Lower lobe of right lung (tissue), 2 donors: ENCODE results near the gene TAF9B. TPM values are rescaled to one million over a fixed set of nuclear protein-coding genes. Genes with fewer than 3 reads are reported as not detected.
A peak's percentile ranks its signal among the peaks of the same experiment; 100 is the strongest.
"Not testable (repeated sequence)": the region's sequence is repeated elsewhere in the genome, so short reads cannot be mapped to it uniquely, and the experiment has no call there.

Experiments used
- ATAC-seq, 2 donors: fragments of 200-7000 bp; cut with Tn5 transposase; one replicate each; pipeline ENCODE4 v1.9.1; 2020 to 2022; ENCODE audit warnings: mild to moderate bottlenecking in 2 of 2, moderate library complexity in 2 of 2
- DNase-seq: peaks from one replicate; pipeline ENCODE4 v3.0.0-alpha.2; 2020
- H3K27ac ChIP-seq: fragments of 200-600 bp; one replicate; pipeline ENCODE4 v1.8.0; 2022
- H3K27me3 ChIP-seq: fragments of 200-600 bp; one replicate; pipeline ENCODE4 v1.8.0; 2022; ENCODE audit warnings: low read depth
- H3K36me3 ChIP-seq: fragments of 200-600 bp; one replicate; pipeline ENCODE4 v1.8.0; 2022; ENCODE audit warnings: mild to moderate bottlenecking
- H3K4me1 ChIP-seq: fragments of 200-600 bp; one replicate; pipeline ENCODE4 v1.8.0; 2022
- H3K4me3 ChIP-seq: fragments of 200-600 bp; one replicate; pipeline ENCODE4 v1.8.0; 2022; ENCODE audit warnings: mild to moderate bottlenecking
- H3K9me3 ChIP-seq: fragments of 200-600 bp; one replicate; pipeline ENCODE4 v1.8.0; 2022
- intact Hi-C: fragments of 100-400 bp; cut with DNase I; formaldehyde crosslinking; loops from one replicate; pipeline ENCODE4 v1.11.0; 2022
- total RNA-seq: library from RNA; stranded (reverse); fragmentation: NEBNext Ultra II Directional; extraction: Animal tissue kit (Norgen Biotek cat#: 25700); gene quantifications from one replicate; pipeline ENCODE4 v1.2.1, GENCODE V29; 2021
- TF ChIP-seq, protein P1 (sequence below): fragments of 200-600 bp; IDR thresholded peaks from one replicate; pipeline ENCODE4 v1.8.0; 2022; ENCODE audit warnings: antibody characterized with exemption, mild to moderate bottlenecking
- donor health status: DM: no; HTN: yes; CAD: no; lungs with severe emphysema.

Gene TAF9B
- total RNA-seq, 1 donor from 2014 or later = 12.5 TPM

GRCh38 chrX:78157373-78157772 is 17.9 kb upstream of the TAF9B start:
- ATAC-seq, H3K9me3 ChIP-seq, H3K27me3 ChIP-seq, intact Hi-C loops, DNase-seq, H3K4me1 ChIP-seq, H3K27ac ChIP-seq, H3K36me3 ChIP-seq, H3K4me3 ChIP-seq: not testable (repeated sequence)

- H3K27ac ChIP-seq, intact Hi-C loops, H3K4me3 ChIP-seq, DNase-seq, H3K4me1 ChIP-seq, H3K27me3 ChIP-seq, ATAC-seq, H3K36me3 ChIP-seq, H3K9me3 ChIP-seq: not testable (repeated sequence)
Observed at GRCh38 chrX:78147002-78147540, 7.6 kb upstream of the TAF9B start.

GRCh38 chrX:78140206-78140605 is 756 bp upstream of the TAF9B start:
- Histone ChIP-seq H3K36me3 (no peaks in the 10 kb centered on the region), H3K4me1 (no peaks in the 10 kb centered on the region), H3K27ac (no peak overlapping the region), H3K9me3 (no peaks in the 10 kb centered on the region), H3K27me3 (no peaks in the 10 kb centered on the region), H3K4me3 (peak overlapping the region; percentile 74)
- TF ChIP-seq, protein P1, sequence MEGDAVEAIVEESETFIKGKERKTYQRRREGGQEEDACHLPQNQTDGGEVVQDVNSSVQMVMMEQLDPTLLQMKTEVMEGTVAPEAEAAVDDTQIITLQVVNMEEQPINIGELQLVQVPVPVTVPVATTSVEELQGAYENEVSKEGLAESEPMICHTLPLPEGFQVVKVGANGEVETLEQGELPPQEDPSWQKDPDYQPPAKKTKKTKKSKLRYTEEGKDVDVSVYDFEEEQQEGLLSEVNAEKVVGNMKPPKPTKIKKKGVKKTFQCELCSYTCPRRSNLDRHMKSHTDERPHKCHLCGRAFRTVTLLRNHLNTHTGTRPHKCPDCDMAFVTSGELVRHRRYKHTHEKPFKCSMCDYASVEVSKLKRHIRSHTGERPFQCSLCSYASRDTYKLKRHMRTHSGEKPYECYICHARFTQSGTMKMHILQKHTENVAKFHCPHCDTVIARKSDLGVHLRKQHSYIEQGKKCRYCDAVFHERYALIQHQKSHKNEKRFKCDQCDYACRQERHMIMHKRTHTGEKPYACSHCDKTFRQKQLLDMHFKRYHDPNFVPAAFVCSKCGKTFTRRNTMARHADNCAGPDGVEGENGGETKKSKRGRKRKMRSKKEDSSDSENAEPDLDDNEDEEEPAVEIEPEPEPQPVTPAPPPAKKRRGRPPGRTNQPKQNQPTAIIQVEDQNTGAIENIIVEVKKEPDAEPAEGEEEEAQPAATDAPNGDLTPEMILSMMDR = no peak
- intact Hi-C loops = no loop called here
- DNase-seq = no peak
- ATAC-seq = no peak

DNA sequence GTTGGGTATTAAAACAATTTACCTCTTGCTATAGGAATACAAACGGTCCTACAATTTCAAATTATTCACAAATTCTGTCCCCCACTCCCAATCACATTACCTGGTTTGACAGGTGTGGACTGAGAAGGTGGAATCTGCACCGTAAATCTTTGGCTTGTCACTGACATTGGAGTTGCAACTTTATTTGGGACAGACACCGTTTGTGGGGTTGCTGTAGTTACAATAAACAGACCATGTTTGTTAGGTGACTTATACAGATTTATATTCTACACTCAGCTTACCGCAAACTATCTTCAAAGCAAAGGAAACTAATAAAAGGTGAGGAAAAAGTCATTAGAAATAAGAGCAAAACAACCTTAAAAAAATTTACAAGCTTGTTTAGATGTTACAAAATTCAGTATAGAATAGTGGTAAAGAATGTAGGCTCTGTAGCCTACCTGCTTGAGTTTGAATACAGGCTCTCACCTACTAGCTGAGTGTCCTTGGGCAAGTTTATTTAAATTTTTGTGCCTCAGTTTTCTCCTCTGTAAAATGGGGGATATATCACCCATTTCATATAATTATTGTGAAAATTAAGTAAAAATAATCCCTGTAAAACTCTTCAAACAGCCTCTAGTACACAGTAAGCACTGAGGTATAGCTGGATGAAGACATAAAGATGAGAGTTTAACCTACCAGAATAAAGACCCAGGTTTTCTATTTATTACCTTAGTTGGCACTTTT is 6.1 kb downstream of the TAF9B start:
- intact Hi-C loops = no loop called here

GRCh38 chrX:78131117-78131516 is 8.3 kb downstream of the TAF9B start:
- H3K4me1 ChIP-seq = no peaks in the 10 kb centered on the region
- no peak overlapping the region for H3K4me3 ChIP-seq
- DNase-seq = no peak
- no peaks in the 10 kb centered on the region for H3K27me3 ChIP-seq
- peaks cover 38% of the 10 kb centered on the region for H3K36me3 ChIP-seq
- ATAC-seq = no peak
- no peak overlapping the region for H3K27ac ChIP-seq
- no peaks in the 10 kb centered on the region for H3K9me3 ChIP-seq
- TF ChIP-seq, protein P1 = no peak
- intact Hi-C loops = no loop called here

More for the DNA sequence above, 6.1 kb downstream of the TAF9B start:
- TF ChIP-seq, protein P1 = no peak
- ATAC-seq (no peak), DNase-seq (no peak)
- Histone ChIP-seq H3K27ac (no peak overlapping the region), H3K4me1 (no peaks in the 10 kb centered on the region), H3K9me3 (no peaks in the 10 kb centered on the region), H3K36me3 (peaks cover 16% of the 10 kb centered on the region), H3K4me3 (no peak overlapping the region), H3K27me3 (no peaks in the 10 kb centered on the region)

- peaks cover 44% of the 10 kb centered on the region for H3K36me3 ChIP-seq
Observed at GRCh38 chrX:78130396-78130795, 9.1 kb downstream of the TAF9B start.

More at GRCh38 chrX:78130396-78130795, 9.1 kb downstream of the TAF9B start:
- no peak overlapping the region for H3K4me3 ChIP-seq
- H3K27me3 ChIP-seq = no peaks in the 10 kb centered on the region
- no peaks in the 10 kb centered on the region for H3K4me1 ChIP-seq
- intact Hi-C loops = no loop called here
- DNase-seq (no peak), ATAC-seq (no peak)
- no peaks in the 10 kb centered on the region for H3K9me3 ChIP-seq
- TF ChIP-seq, protein P1 = no peak
- no peak overlapping the region for H3K27ac ChIP-seq
